SW480 (cell line): ENCODE results near the gene ITFG2.
A peak's percentile ranks its signal among the peaks of the same experiment; 100 is the strongest.

ENCODE experiments used
- DNase-seq: peaks from one replicate; pipeline ENCODE4 v3.0.0-alpha.2; 2016; ENCODE audit warnings: low spot score

ITFG2 gene

GRCh38 chr12:2795291-2796186 lies 16.9 kb upstream of the ITFG2 start:
- DNase-seq: peak; percentile 51

- DNase-seq: no peak
Measured at GRCh38 chr12:2796187-2796666, 16.2 kb upstream of the ITFG2 start.

- no peak for DNase-seq
Measured at GRCh38 chr12:2797721-2798418, 14.6 kb upstream of the ITFG2 start.

GRCh38 chr12:2800046-2800570 lies 12.4 kb upstream of the ITFG2 start:
- DNase-seq: no peak

- no peak for DNase-seq
Measured at GRCh38 chr12:2801044-2801783, 11.3 kb upstream of the ITFG2 start.

GRCh38 chr12:2803635-2804392 lies 8.7 kb upstream of the ITFG2 start:
- no peak for DNase-seq

GRCh38 chr12:2804393-2805142 lies 7.9 kb upstream of the ITFG2 start:
- DNase-seq: no peak

- no peak for DNase-seq
Measured at GRCh38 chr12:2805143-2805520, 7.3 kb upstream of the ITFG2 start.

GRCh38 chr12:2806700-2807099 lies 5.8 kb upstream of the ITFG2 start:
- no peak for DNase-seq

- no peak for DNase-seq
Measured at GRCh38 chr12:2811801-2812200, 667 bp upstream of the ITFG2 start.

- peak; percentile 81 for DNase-seq
Measured at GRCh38 chr12:2813214-2814185, 1.0 kb downstream of the ITFG2 start.

- DNase-seq: no peak
Measured at GRCh38 chr12:2819810-2820209, 7.3 kb downstream of the ITFG2 start.

GRCh38 chr12:2820432-2820831 lies 8.0 kb downstream of the ITFG2 start:
- no peak for DNase-seq

GRCh38 chr12:2823483-2823882 lies 11.0 kb downstream of the ITFG2 start:
- DNase-seq: no peak

GRCh38 chr12:2824541-2824940 lies 12.1 kb downstream of the ITFG2 start:
- DNase-seq: no peak

- DNase-seq: no peak
Measured at GRCh38 chr12:2825132-2825531, 12.7 kb downstream of the ITFG2 start.

- DNase-seq: no peak
Measured at GRCh38 chr12:2826036-2826435, 13.6 kb downstream of the ITFG2 start.

GRCh38 chr12:2826721-2827515 lies 14.4 kb downstream of the ITFG2 start:
- DNase-seq: no peak

GRCh38 chr12:2829275-2829674 lies 16.8 kb downstream of the ITFG2 start:
- DNase-seq: no peak
